Hepatocyte (in vitro differentiated cells): Measurements from ENCODE around the gene IQCH. TPM values are rescaled to one million over a fixed set of nuclear protein-coding genes. Genes with fewer than 3 reads are reported as not detected.
A peak's percentile ranks its signal among the peaks of the same experiment; 100 is the strongest.

ENCODE experiments used
- DNase-seq: peaks from one replicate; pipeline ENCODE4 v3.0.0-alpha.2; 2016; ENCODE audit warnings: low spot score
- H2AFZ ChIP-seq: fragments of 200-600 bp; sonication (generic); 2 replicates; pipeline ENCODE4 v1.6.0; 2016; ENCODE audit warnings: antibody characterized with exemption, mild to moderate bottlenecking
- H3K27ac ChIP-seq: fragments of 200-600 bp; sonication (generic); 2 replicates; pipeline ENCODE4 v1.5.1; 2016; ENCODE audit warnings: mild to moderate bottlenecking
- H3K27me3 ChIP-seq: fragments of 200-600 bp; sonication (generic); 2 replicates; pipeline ENCODE4 v1.6.1; 2016
- H3K36me3 ChIP-seq: fragments of 200-600 bp; sonication (generic); replicated peaks from 2 replicates; pipeline ENCODE4 v1.5.1; 2016; ENCODE audit warnings: low read depth; ENCODE audit not compliant: insufficient read depth
- H3K4me1 ChIP-seq: fragments of 200-600 bp; sonication (generic); 2 replicates; pipeline ENCODE4 v1.5.1; 2016; ENCODE audit warnings: mild to moderate bottlenecking, moderate library complexity; ENCODE audit not compliant: insufficient read depth
- H3K4me2 ChIP-seq: fragments of 200-600 bp; sonication (generic); 2 replicates; pipeline ENCODE4 v1.6.0; 2016
- H3K4me3 ChIP-seq: fragments of 200-600 bp; sonication (generic); 2 replicates; pipeline ENCODE4 v1.5.1; 2016; ENCODE audit warnings: mild to moderate bottlenecking
- H3K79me2 ChIP-seq: fragments of 200-600 bp; sonication (generic); 2 replicates; pipeline ENCODE4 v1.6.0; 2017; ENCODE audit warnings: mild to moderate bottlenecking
- H3K9me2 ChIP-seq: fragments of 200-600 bp; sonication (generic); replicated peaks from 2 replicates; pipeline ENCODE4 v1.6.0; 2017; ENCODE audit warnings: mild to moderate bottlenecking; ENCODE audit not compliant: insufficient read depth
- H3K9me3 ChIP-seq: fragments of 200-600 bp; sonication (generic); 2 replicates; pipeline ENCODE4 v1.5.1; 2016; ENCODE audit warnings: low read depth, mild to moderate bottlenecking
- H4K20me1 ChIP-seq: fragments of 200-600 bp; sonication (generic); 2 replicates; pipeline ENCODE4 v1.6.0; 2016; ENCODE audit warnings: mild to moderate bottlenecking; ENCODE audit not compliant: insufficient read depth, poor library complexity, severe bottlenecking
- CTCF ChIP-seq: fragments of 200-600 bp; sonication (generic); IDR thresholded peaks from 2 replicates; pipeline ENCODE4 v1.5.1; 2016; ENCODE audit warnings: antibody characterized with exemption, mild to moderate bottlenecking; ENCODE audit not compliant: poor library complexity
- EZH2 ChIP-seq: fragments of 200-600 bp; sonication (generic); IDR thresholded peaks from 2 replicates; pipeline ENCODE4 v1.6.1; 2016; ENCODE audit warnings: antibody characterized with exemption, mild to moderate bottlenecking, borderline replicate concordance
- EZH2phosphoT487 ChIP-seq: fragments of 200-600 bp; sonication (generic); IDR thresholded peaks from one replicate; pipeline ENCODE4 v1.6.1; 2018; ENCODE audit warnings: antibody characterized with exemption, mild to moderate bottlenecking, low read depth, moderate library complexity; ENCODE audit not compliant: unreplicated experiment, severe bottlenecking
- WGBS: methylation state at CpG from one replicate; pipeline ENCODE4 v1.1.6; 2016; ENCODE audit warnings: low lambda C conversion rate; ENCODE audit errors: missing lambda C conversion rate; 5-methylcytosine and 5-hydroxymethylcytosine counted together
- polyA plus RNA-seq: library from polyadenylated mRNA; unstranded; fragments of >200 nt; fragmentation: Nextera tagmentation; extraction: Ambion mirVana; gene quantifications from 2 replicates; pipeline ENCODE4 v1.2.1, GENCODE V29; 2016
- total RNA-seq: library from RNA; depleted of rRNA; stranded (reverse); fragments of >200 nt; gene quantifications from 2 replicates; pipeline ENCODE4 v1.2.3, GENCODE V29; 2014

IQCH gene
- 0.24 and 1.0 TPM in 2 replicates for total RNA-seq
- 0.76 and 1.4 TPM in 2 replicates for polyA plus RNA-seq

GRCh38 chr15:67254238-67255175 lies at the start of gene IQCH, which contains the start of gene AAGAB:
TSS of gene IQCH (plus strand) at chr15:67254786. CDS start at chr15:67254897, 111 bp downstream.
TSS of gene AAGAB (minus strand) at chr15:67254661. CDS start at chr15:67254631, 30 bp downstream.
- 2% methylated on average over 37 of the region's 76 CpGs for WGBS
- Histone ChIP-seq H3K9me3 (no peaks in the 10 kb centered on the region), H3K4me1 (peaks cover 9% of the 10 kb centered on the region), H3K36me3 (no peaks in the 10 kb centered on the region), H3K9me2 (no peaks in the 10 kb centered on the region), H3K27me3 (no peaks in the 10 kb centered on the region), H4K20me1 (no peaks in the 10 kb centered on the region), H3K27ac (peak within 1 kb of the TSS; percentile 94), H2AFZ (peak within 1 kb of the TSS; percentile 81), H3K4me3 (peak within 1 kb of the TSS; percentile 62), H3K79me2 (peaks cover 42% of the 10 kb centered on the region), H3K4me2 (peak within 1 kb of the TSS; percentile 79)
- DNase-seq = peak; percentile 99
- TF ChIP-seq EZH2 (no peak), CTCF (no peak), EZH2phosphoT487 (no peak)

GRCh38 chr15:67207555-67208207 lies 46.9 kb upstream of the IQCH start:
- 94% methylated on average over 3 of the region's 3 CpGs for WGBS
- TF ChIP-seq EZH2phosphoT487 (no peak), CTCF (no peak), EZH2 (no peak)
- Histone ChIP-seq H3K4me3 (no peak overlapping the region), H3K36me3 (no peaks in the 10 kb centered on the region), H2AFZ (no peak overlapping the region), H3K9me3 (no peaks in the 10 kb centered on the region), H3K27ac (no peak overlapping the region), H3K9me2 (no peaks in the 10 kb centered on the region), H3K79me2 (no peaks in the 10 kb centered on the region), H4K20me1 (no peaks in the 10 kb centered on the region), H3K4me2 (no peak overlapping the region), H3K4me1 (no peaks in the 10 kb centered on the region), H3K27me3 (no peaks in the 10 kb centered on the region)
- no peak for DNase-seq

- Histone ChIP-seq H3K27ac (no peak overlapping the region), H3K4me2 (no peak overlapping the region), H3K27me3 (no peaks in the 10 kb centered on the region), H4K20me1 (no peaks in the 10 kb centered on the region), H3K4me1 (no peaks in the 10 kb centered on the region), H2AFZ (no peak overlapping the region), H3K4me3 (no peak overlapping the region), H3K36me3 (no peaks in the 10 kb centered on the region), H3K9me3 (no peaks in the 10 kb centered on the region), H3K9me2 (no peaks in the 10 kb centered on the region), H3K79me2 (no peaks in the 10 kb centered on the region)
- WGBS = 75% methylated on average over 2 of the region's 2 CpGs
- no peak for DNase-seq
- TF ChIP-seq EZH2 (no peak), EZH2phosphoT487 (no peak), CTCF (no peak)
Observed at GRCh38 chr15:67208396-67208795, 46.2 kb upstream of the IQCH start.
